Breast epithelium (tissue), 3 donors: ENCODE data around the gene REPIN1.

Experiments used
- POLR2AphosphoS5 ChIP-seq, 3 donors: sonication (generic); formaldehyde crosslinking; IDR thresholded peaks; one replicate each; pipeline ENCODE4 v1.6.1; 2017; ENCODE audit warnings: antibody characterized with exemption in 3 of 3
- TF ChIP-seq, protein P1 (sequence below), 3 donors: fragments of 450-650 bp; IDR thresholded peaks; one replicate each; pipeline ENCODE4 v1.5.1; 2016 to 2017; ENCODE audit warnings: antibody characterized with exemption in 3 of 3, mild to moderate bottlenecking in 3 of 3, moderate library complexity in 3 of 3

DNA sequence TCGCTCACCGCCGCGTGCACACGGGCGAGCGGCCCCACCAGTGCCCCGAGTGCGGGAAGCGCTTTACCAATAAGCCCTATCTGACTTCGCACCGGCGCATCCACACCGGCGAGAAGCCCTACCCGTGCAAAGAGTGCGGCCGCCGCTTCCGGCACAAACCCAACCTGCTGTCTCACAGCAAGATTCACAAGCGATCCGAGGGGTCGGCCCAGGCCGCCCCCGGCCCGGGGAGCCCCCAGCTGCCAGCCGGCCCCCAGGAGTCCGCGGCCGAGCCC lies 3.3 kb downstream of the REPIN1 start:
- no peak for TF ChIP-seq POLR2AphosphoS5 (IDR thresholded peaks at IDR 0.05)
- TF ChIP-seq, protein P1, sequence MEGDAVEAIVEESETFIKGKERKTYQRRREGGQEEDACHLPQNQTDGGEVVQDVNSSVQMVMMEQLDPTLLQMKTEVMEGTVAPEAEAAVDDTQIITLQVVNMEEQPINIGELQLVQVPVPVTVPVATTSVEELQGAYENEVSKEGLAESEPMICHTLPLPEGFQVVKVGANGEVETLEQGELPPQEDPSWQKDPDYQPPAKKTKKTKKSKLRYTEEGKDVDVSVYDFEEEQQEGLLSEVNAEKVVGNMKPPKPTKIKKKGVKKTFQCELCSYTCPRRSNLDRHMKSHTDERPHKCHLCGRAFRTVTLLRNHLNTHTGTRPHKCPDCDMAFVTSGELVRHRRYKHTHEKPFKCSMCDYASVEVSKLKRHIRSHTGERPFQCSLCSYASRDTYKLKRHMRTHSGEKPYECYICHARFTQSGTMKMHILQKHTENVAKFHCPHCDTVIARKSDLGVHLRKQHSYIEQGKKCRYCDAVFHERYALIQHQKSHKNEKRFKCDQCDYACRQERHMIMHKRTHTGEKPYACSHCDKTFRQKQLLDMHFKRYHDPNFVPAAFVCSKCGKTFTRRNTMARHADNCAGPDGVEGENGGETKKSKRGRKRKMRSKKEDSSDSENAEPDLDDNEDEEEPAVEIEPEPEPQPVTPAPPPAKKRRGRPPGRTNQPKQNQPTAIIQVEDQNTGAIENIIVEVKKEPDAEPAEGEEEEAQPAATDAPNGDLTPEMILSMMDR (IDR thresholded peaks at IDR 0.05): no peak
